HG02678 (cell line): Measurements from ENCODE around the gene MRPS5.
"Not testable (repeated sequence)": the region's sequence is repeated elsewhere in the genome, so short reads cannot be mapped to it uniquely, and the experiment has no call there.

ENCODE experiments used
- ATAC-seq: cut with Tn5 transposase; IDR thresholded peaks from one replicate; pipeline ENCODE4 v1.9.1; 2021; ENCODE audit warnings: mild to moderate bottlenecking, moderate library complexity; ENCODE audit not compliant: unreplicated experiment

Gene MRPS5

DNA sequence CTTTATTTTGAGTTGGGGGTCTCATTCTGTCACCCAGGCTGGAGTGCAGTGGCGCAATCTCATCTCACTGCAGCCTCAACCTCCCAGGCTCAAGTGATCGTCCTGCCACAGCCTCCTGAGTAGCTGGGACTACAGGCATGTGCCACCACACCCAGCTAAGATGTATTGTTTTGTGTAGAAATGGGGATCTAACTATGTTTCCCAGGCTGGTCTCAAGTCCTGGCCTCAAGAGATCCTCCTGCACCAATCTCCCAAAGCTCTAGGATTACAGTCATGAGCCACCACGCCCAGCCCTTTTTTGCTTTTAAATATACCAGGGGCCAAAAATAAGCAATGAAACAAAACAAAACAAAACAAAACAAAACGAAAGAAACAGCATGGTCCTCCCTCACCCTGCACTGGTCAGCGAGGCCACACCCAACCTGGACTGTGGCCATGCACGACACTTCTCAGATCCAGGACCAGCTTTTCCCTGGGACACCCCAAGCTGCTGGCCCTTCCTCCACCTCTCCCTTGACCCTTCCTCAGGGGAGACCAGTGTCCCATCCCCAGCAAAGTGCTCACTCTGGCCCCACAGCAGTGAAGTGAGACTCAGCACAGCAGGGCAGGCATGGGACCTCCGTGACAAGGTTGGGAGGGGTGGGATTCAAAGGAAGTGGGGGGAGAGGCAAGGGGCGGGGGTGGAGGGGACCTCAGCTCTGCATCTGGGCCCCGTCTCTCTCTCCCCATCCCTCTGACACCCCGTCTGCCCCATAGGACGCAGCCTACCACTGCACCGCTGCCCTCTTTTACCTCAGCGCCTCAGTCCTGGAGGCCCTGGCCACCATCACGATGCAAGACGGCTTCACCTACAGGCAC is 72.6 kb downstream of the MRPS5 start:
- ATAC-seq, result no peak

DNA sequence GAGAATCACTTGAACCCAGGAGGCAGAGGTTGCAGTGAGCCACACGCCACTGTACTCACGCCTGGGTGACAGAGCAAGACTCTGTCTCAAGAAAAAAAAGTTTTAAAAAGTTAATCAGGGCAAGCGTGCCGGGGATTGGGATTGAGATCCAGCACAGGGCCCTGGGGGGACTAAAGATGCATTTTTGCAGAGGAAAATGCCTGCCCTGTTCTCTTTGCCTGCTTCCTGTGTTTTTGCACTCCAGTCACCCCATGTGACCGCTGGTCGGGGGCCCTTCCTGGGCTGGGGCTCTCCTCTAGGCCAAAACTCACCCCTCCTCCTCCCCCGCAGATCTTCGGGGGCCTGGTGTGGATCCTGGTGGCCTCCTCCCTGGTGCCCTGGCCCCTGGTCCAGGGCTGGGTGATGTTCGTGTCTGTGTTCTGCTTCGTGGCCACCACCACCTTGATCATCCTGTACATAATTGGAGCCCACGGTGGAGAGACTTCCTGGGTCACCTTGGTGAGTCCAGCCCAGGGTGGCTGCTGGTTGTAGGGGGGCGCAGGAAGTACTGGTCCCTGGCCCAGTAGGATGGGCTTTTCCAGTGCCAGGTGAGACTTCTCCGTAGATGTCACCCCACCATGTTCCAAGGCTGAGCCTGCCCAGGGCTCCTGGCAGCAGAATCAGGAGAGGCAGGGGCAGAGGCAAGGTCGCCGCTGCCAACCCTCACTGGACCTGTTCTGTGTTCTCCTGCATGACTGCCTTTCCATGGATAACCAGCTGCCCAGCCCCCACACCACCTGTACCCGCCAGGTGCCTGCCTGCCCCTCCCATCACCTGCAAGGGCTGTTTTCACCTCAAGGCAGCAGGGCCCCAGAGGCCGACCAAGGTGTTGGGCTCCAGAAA is 73.7 kb downstream of the MRPS5 start:
- ATAC-seq, result no peak

DNA sequence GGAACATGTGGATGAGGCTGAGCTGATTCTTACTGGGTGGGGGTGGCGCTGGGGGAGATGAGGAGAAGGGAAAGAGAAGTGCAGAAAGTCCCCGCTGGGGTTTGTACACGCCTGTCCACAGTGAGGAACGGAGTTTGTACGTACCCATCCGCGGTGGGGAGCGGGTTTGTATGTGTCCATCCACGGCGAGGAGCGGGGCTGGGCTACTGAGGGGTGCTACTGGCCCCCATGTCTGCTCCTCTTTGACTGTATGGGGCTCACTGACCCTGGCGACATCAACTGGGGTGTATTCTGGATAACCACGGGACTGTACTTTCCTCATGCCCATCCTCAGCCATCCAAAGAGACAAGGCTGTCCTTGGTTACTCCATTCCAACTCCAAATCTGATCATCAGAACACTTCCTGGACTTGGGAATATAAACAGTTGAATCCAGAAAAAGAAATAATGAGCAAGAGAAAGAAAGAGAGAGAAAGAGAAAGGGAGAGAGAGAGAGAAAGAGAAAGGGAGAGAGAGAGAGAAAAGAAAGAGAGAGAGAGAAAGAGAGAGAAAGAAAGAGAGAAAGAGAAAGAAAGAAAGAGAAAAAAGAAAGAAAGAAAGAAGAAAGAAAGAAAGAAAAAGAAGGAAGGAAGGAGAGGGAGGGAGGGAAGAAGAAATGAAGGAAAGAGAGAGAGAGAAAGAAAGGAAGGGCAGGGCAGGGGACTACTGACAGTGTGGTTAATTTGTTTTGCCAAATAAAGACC is 75.1 kb downstream of the MRPS5 start:
- ATAC-seq, result no peak

DNA sequence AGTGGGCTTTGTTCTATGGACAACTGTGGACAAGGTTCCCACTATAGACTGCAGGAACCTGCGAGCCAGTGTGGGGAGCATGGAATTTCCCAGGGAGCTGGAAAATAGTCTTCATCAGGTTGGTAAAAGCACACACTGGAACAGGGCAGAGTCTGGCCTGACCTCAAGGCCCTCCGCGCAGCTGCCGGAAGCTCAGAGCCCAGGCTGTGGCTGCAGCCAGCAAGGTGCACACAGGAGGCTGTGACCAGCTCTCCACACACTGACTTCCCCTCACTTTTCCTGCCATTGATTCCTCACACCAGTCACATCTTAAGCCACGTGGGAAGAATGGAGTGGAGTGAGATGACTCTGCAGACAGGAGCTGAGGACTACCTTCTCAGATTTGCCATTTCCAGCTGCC is 77.0 kb downstream of the MRPS5 start:
- no peak for ATAC-seq

DNA sequence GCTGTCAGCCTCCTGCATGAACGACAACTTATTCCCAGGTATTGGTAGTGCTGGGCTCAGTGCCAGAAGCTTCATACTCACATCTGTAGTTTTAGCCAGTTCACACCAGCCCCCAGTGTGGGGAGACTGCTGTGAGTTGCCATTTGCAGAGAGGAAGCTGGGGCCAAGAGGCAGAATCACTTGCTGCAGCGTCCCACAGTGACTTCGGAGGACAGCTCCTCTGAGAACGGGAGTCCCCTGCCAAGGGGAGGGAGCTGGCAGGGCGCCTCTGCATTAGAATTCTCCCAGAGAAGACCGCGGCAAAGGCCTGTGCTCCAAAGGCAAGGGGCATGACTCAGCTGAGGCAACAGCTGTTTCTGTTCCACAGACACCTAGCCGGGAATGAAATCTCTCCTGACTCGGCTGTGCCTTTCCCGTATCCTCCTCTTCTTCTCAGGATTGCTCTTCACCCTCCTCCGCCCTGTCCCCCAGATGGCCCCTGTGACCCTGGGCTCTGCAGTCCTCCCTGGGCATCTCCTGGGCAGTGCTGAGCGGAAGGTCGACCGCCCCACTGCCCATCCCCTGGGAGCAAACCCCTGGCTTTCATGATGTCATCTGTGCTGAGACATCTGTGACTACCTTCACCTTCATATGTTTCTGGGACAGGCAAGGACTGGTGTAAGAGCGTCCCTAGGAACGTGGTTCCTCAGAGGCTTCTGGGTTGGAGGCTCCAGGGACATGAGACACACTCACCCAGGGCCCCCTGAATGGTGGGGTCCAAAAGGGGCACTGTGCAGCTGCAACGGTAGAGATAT is 78.1 kb downstream of the MRPS5 start:
- peak; percentile 42 for ATAC-seq

DNA sequence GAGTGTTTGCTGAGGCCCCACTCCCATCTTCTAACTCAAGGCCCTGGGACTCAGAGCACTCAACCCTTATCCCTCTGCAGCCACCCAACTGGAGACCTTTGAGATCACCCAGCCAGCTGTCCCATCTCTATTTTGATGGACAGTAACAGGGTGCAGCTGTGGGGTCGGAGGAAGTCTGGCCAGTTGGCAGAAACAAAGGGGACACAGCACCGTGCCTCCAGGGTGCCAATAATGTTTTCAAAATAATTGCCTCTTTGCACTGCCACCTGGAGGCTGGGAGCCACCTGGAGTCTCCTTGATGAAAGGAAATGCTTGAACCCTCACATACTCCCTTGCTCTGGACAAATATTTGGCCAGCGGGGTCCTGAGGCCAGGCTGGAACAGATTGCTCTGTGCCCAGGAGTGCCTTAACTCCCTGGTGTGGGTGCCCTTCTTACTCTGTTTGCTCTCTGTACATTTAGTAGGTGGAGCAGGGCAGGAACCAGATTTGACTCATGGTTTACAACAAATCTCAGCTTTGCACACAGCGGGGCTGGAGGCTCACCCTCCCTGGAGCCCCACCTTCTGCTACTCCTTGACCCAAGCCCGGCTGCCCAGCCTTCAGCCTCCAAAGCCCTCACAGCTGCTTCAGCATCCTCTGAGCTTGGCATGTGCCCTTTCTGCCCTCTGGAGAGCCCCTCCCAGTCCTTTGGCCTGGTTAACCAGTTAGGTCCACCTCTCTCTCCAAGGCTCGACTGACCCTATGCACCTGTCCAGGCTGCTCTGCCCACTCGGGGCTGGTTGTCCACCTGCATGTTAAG is 78.9 kb downstream of the MRPS5 start:
- no peak for ATAC-seq

DNA sequence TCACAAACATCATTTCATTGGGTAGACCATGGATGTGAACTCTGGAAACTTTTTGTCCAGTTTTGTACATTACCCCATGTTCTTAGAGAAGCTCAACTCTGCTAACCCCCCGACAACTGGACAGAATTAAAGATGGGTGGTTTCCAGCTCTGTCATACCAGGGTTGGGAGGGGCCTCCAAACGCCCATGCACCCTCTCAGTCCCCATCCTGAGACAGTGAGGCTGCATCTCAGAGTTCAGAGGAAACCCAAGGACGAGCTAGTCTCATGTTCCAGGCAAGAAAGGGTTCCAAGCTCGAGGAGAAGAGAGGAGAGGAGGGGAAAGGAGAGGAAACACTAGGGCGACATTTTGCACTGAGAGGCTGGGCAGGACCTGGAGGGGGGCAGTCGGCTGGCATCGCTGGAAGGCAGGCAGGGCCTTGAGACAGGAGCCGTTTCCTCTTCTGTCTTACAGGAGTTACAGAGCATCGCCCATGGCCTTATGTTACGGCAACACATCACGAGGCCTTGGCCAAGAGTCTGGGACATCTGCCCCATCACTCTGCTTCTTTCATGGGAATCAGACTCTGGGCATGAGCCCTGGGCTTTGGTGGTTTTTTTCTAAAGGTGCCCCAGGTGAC is 79.7 kb downstream of the MRPS5 start:
- ATAC-seq, result no peak

DNA sequence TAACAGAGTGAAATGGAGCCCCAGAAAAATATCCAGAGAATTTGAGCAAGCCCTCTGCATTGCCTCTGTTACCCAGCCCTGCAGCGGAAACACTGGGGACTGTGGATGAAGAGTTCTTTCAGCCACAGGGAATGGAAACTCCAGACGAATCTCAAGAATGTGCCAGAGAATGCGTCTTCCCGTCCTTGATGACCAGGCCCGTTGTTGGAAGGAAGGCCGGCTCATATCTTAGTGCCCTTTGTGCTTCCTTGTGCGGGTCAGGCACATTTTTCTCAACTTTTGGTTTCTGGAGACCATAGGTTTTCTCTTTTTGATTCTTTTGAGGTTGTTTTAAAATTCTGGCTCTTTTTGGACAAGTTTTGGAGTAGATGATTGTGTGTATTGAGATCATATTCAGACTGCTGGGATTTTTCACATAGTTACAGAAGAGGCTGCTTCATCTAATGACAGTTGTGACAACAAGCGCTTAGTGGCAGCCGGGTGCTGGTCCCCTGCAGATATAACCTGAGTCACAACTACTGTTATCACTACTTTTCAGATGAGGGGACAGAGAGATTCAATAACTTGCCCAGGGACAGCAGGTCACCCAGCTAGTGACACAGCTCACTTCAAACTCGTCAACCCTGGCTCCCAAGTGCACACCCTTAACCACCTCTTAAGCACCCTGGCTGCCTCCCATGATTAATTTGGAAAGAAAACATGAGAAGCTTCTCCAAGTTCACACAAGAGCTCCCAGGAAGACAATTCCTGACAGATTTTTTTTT is 80.4 kb downstream of the MRPS5 start:
- ATAC-seq, result no peak

DNA sequence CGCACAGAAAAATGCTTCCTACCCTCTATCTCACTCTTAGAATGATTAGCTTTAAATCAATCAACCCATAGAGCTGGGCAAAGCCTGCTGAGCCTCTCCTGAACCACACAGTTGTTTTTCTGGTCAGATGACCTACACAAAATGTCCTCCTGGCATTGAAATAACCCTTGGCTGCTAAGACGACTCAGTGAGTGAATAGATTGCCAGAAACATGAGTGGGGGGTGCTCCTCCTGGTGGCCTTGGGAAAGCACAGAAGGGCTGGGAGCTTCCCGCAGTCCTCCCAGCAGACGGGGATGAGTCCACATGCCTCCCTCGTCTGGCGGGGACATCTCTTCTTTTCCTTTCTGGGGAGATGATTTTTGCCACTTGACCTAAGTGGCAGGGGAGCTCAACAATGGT is 81.2 kb downstream of the MRPS5 start:
- no peak for ATAC-seq

DNA sequence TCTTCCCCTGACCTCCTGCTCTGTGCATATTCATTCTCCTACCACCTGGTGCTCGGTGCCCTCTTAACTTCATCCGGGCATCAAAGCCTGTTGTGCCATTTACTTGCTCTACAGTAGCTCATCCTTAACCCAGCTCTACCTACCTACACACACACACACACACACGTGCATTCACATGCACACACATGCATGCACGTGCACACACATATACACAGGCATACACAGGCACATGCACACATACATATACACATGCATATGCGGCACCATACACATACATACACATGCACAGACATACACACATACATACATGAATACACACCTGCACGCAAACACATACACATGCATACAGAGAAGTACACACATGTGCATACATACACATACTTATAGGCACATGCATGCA is 81.6 kb downstream of the MRPS5 start:
- ATAC-seq, result no peak

DNA sequence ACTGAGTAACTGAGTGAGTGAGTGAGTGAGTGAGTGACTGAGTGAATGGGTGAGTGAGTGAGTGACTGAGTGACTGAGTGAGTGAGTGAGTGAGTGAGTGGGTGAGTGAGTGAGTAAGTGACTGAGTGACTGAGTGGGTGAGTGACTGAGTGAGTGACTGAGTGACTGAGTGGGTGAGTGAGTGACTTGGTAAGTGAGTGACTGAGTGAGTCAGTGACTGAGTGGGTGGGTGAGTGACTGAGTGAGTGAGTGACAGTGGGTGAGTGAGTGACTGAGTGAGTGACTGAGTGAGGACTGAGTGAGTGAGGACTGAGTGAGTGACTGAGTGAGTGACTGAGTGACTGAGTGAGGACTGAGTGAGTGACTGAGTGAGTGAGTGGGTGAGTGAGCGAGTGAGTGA is 82.2 kb downstream of the MRPS5 start:
- no peak for ATAC-seq

DNA sequence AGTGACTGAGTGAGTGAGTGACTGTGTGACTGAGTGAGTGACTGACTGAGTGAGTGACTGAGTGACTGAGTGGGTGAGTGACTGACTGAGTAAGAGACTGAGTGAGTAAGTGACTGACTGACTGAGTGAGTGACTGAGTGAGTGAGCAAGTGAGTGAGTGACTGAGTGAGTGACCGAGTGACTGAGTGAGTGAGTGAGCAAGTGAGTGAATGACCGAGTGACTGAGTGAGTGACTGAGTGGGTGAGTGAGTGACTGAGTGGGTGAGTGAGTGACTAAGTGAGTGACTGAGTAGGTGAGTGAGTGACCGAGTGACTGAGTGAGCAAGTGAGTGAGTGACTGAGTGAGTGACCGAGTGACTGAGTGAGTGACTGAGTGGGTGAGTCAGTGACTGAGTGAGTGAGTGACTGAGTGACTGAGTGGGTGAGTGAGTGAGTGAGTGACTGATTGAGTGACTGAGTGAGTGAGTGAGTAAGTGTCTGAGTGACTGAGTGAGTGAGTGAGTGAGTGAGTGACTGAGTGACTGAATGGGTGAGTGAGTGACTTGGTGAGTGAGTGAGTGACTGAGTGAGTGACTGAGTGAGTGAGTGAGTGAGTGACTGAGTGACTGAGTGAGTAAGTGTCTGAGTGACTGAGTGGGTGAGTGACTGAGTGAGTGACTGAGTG is 82.8 kb downstream of the MRPS5 start:
- no peak for ATAC-seq

DNA sequence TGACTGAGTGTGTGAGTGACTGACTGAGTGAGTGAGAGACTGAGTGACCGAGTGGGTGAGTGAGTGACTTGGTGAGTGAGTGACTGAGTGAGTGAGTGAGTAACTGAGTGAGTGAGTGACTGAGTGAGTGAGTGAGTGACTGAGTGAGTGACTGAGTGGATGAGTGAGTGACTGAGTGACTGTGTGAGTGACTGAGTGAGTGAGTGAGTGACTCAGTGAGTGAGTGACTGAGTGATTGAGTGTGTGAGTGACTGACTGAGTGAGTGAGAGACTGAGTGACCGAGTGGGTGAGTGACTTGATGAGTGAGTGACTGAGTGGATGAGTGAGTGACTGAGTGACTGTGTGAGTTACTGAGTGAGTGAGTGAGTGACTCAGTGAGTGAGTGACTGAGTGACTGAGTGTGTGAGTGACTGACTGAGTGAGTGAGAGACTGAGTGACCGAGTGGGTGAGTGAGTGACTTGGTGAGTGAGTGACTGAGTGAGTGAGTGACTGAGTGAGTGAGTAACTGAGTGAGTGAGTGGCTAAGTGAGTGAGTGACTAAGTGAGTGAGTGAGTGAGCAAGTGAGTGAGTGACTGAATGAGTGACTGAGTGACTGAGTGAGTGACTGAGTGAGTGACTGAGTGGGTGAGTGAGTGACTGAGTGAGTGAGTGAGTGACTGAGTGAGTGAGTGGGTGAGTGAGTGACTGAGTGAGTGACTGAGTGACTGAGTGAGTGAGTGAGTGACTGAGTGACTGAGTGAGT is 83.6 kb downstream of the MRPS5 start:
- ATAC-seq, result not testable (repeated sequence)

DNA sequence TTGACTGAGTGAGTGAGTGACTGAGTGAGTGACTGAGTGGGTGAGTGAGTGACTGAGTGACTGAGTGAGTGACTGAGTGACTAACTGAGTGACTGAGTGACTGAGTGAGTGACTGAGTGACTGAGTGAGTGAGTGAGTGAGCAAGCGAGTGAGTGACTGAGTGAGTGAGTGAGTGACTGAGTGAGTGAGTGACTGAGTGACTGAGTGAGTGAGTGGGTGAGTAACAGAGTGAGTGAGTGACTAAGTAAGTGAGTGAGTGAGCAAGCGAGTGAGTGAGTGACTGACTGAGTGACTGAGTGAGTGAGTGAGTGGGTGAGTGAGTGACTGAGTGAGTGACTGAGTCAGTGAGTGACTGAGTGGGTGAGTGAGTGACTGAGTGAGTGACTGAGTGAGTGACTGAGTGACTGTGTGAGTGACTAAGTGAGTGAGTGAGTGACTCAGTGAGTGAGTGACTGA is 84.2 kb downstream of the MRPS5 start:
- ATAC-seq, result no peak

DNA sequence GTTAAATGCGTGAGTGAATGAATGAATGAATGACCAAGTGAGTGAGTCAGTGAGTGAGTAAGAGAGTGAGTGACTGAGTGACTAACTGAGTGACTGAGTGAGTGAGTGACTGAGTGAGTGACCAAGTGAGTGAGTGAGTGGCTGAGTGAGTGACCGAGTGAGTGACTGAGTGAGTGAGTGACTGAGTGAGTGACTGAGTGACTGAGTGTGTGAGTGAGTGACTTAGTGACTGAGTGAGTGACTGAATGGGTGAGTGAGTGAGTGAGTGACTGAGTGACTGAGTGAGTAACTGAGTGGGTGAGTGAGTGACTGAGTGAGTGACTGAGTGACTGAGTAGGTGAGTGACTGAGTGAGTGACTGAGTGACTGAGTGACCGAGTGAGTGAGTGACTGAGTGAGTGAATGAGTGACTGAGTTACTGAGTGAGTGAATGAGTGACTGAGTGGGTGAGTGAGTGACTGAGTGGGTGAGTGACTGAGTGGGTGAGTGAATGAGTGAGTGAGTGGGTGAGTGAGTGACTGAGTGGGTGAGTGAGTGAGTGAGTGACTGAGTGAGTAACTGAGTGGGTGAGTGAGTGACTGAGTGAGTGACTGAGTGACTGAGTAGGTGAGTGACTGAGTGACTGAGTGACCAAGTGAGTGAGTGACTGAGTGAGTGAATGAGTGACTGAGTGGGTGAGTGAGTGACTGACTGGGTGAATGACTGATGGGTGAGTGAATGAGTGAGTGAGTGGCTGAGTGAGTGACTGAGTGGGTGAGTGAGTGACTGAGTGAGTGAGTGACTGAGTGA is 84.8 kb downstream of the MRPS5 start:
- no peak for ATAC-seq
